GM12875 (cell line): ENCODE results near the gene TCF19.

Experiments used
- H3K4me3 ChIP-seq: one replicate; pipeline ENCODE4 v1.5.1; 2011; ENCODE audit warnings: low read depth, low read length, control low read depth
- CTCF ChIP-seq: IDR thresholded peaks from 2 replicates; pipeline ENCODE4 v1.5.1; 2011; ENCODE audit warnings: low read depth, mild to moderate bottlenecking, control low read depth, inconsistent platforms, low read length, moderate library complexity, borderline replicate concordance; ENCODE audit not compliant: insufficient read depth

TCF19 gene

GRCh38 chr6:31142361-31142761 lies 16.0 kb upstream of the TCF19 start:
- TF ChIP-seq CTCF, result no peak
- H3K4me3 ChIP-seq, result no peak overlapping the region

- no peak for TF ChIP-seq CTCF
- no peak overlapping the region for H3K4me3 ChIP-seq
These were observed 15.2 kb upstream of the TCF19 start for GRCh38 chr6:31143148-31143547.

GRCh38 chr6:31144296-31144969 lies 14.0 kb upstream of the TCF19 start:
- TF ChIP-seq CTCF, result no peak
- H3K4me3 ChIP-seq, result no peak overlapping the region

- H3K4me3 ChIP-seq, result no peak overlapping the region
- TF ChIP-seq CTCF, result no peak
These were observed 13.4 kb upstream of the TCF19 start for GRCh38 chr6:31144970-31145340.

GRCh38 chr6:31145386-31145785 lies 13.0 kb upstream of the TCF19 start:
- TF ChIP-seq CTCF, result no peak
- no peak overlapping the region for H3K4me3 ChIP-seq

- TF ChIP-seq CTCF, result no peak
- H3K4me3 ChIP-seq, result no peak overlapping the region
These were observed 8.5 kb upstream of the TCF19 start for GRCh38 chr6:31149827-31150447.

- H3K4me3 ChIP-seq, result no peak overlapping the region
- TF ChIP-seq CTCF, result no peak
These were observed 5.6 kb upstream of the TCF19 start for GRCh38 chr6:31152781-31153180.
